B cell (primary cell): Measurements from ENCODE around the gene EVI5L.

Source experiments
- CTCF ChIP-seq: fragments of 200-600 bp; IDR thresholded peaks from one replicate; pipeline ENCODE4 v1.8.0; 2022; ENCODE audit warnings: antibody characterized with exemption, mild to moderate bottlenecking
- EZH2 ChIP-seq: IDR thresholded peaks from 2 replicates; pipeline ENCODE4 v1.6.1; 2012; ENCODE audit warnings: borderline replicate concordance, low read depth, mild to moderate bottlenecking, moderate library complexity, low read length; ENCODE audit not compliant: insufficient read depth, poor library complexity, severe bottlenecking

- TF ChIP-seq CTCF (no peak), EZH2 (no peak)
Measured at GRCh38 chr19:7858109-7858770, 28.2 kb downstream of the EVI5L start.
